Measurements from ENCODE around the gene C19orf73.

The C19orf73 gene

GRCh38 chr19:49118565-49119410 lies at the start of gene C19orf73:
Gene C19orf73 (minus strand): TSS chr19:49119143. CDS start chr19:49119022, 121 bp downstream.
- DNase-seq (ENCODE audit: low read depth in 4 of 4, low spot score in 1 of 4), result peak; percentile 87 to 92 (median 89)

- no peak for DNase-seq (ENCODE audit: low read depth in 4 of 4, low spot score in 1 of 4)
Observed at GRCh38 chr19:49168421-49168820, 49.5 kb upstream of the C19orf73 start.

- DNase-seq (ENCODE audit: low read depth in 4 of 4, low spot score in 1 of 4), result no peak
Observed at GRCh38 chr19:49167857-49168409, 49.0 kb upstream of the C19orf73 start.

GRCh38 chr19:49165865-49166301 lies 46.9 kb upstream of the C19orf73 start:
- no peak for DNase-seq (ENCODE audit: low read depth in 4 of 4, low spot score in 1 of 4)

- no peak for DNase-seq (ENCODE audit: low read depth in 4 of 4, low spot score in 1 of 4)
Observed at GRCh38 chr19:49165111-49165750, 46.3 kb upstream of the C19orf73 start.

- no peak for DNase-seq (ENCODE audit: low read depth in 4 of 4, low spot score in 1 of 4)
Observed at GRCh38 chr19:49161987-49162386, 43.0 kb upstream of the C19orf73 start.

GRCh38 chr19:49160450-49161189 lies 41.7 kb upstream of the C19orf73 start:
- no peak for DNase-seq (ENCODE audit: low read depth in 4 of 4, low spot score in 1 of 4)

- DNase-seq (ENCODE audit: low read depth in 4 of 4, low spot score in 1 of 4), result peak in 3 of 4 experiments; percentile 17 to 62 (median 33)
Observed at GRCh38 chr19:49157445-49158224, 38.7 kb upstream of the C19orf73 start, which contains the start of gene TRPM4. Gene TRPM4 (plus strand): TSS chr19:49157792. CDS start chr19:49157867, 75 bp downstream.

GRCh38 chr19:49155820-49156346 lies 36.9 kb upstream of the C19orf73 start:
- DNase-seq (ENCODE audit: low read depth in 4 of 4, low spot score in 1 of 4), result no peak

- DNase-seq (ENCODE audit: low read depth in 4 of 4, low spot score in 1 of 4), result no peak
Observed at GRCh38 chr19:49155005-49155819, 36.3 kb upstream of the C19orf73 start, which contains the start of gene HRC. Gene HRC (minus strand): TSS chr19:49155396. CDS start chr19:49155237, 159 bp downstream.

- DNase-seq (ENCODE audit: low read depth in 4 of 4, low spot score in 1 of 4), result no peak
Observed at GRCh38 chr19:49154279-49154678, 35.3 kb upstream of the C19orf73 start.

GRCh38 chr19:49153167-49153809 lies 34.3 kb upstream of the C19orf73 start:
- DNase-seq (ENCODE audit: low read depth in 4 of 4, low spot score in 1 of 4), result no peak

- no peak for DNase-seq (ENCODE audit: low read depth in 4 of 4, low spot score in 1 of 4)
Observed at GRCh38 chr19:49152119-49152550, 33.2 kb upstream of the C19orf73 start.

- no peak for DNase-seq (ENCODE audit: low read depth in 4 of 4, low spot score in 1 of 4)
Observed at GRCh38 chr19:49151267-49152118, 32.5 kb upstream of the C19orf73 start.

GRCh38 chr19:49150944-49151243 lies 32.0 kb upstream of the C19orf73 start:
- DNase-seq (ENCODE audit: low read depth in 4 of 4, low spot score in 1 of 4), result no peak

- peak in 1 of 4 experiments; percentile 34 for DNase-seq (ENCODE audit: low read depth in 4 of 4, low spot score in 1 of 4)
Observed at GRCh38 chr19:49150106-49150943, 31.4 kb upstream of the C19orf73 start.

GRCh38 chr19:49149652-49150105 lies 30.7 kb upstream of the C19orf73 start:
- no peak for DNase-seq (ENCODE audit: low read depth in 4 of 4, low spot score in 1 of 4)
